HG02973 (cell line): ENCODE measurements around the gene OR5K1.

Experiments used
- ATAC-seq: cut with Tn5 transposase; IDR thresholded peaks from one replicate; pipeline ENCODE4 v1.9.1; 2021; ENCODE audit warnings: moderate library complexity; ENCODE audit not compliant: unreplicated experiment

The OR5K1 gene

GRCh38 chr3:98513736-98514135 is 50.7 kb downstream of the OR5K1 start:
- no peak for ATAC-seq

- no peak for ATAC-seq
These were observed 51.9 kb downstream of the OR5K1 start for GRCh38 chr3:98514948-98515347.

- no peak for ATAC-seq
These were observed 55.8 kb downstream of the OR5K1 start for GRCh38 chr3:98518816-98519215.

- ATAC-seq: no peak
These were observed 56.4 kb downstream of the OR5K1 start for GRCh38 chr3:98519351-98519750.

- peak; percentile 45 for ATAC-seq
These were observed 59.0 kb downstream of the OR5K1 start for GRCh38 chr3:98521897-98522543.
